Amniotic stem cell (primary cell): Measurements from ENCODE around the gene SIGLEC1.
A peak's percentile ranks its signal among the peaks of the same experiment; 100 is the strongest.

ENCODE experiments used
- DNase-seq: peaks from one replicate; lab custom pipeline; 2025; lab: John Stamatoyannopoulos, UW

SIGLEC1 gene

DNA sequence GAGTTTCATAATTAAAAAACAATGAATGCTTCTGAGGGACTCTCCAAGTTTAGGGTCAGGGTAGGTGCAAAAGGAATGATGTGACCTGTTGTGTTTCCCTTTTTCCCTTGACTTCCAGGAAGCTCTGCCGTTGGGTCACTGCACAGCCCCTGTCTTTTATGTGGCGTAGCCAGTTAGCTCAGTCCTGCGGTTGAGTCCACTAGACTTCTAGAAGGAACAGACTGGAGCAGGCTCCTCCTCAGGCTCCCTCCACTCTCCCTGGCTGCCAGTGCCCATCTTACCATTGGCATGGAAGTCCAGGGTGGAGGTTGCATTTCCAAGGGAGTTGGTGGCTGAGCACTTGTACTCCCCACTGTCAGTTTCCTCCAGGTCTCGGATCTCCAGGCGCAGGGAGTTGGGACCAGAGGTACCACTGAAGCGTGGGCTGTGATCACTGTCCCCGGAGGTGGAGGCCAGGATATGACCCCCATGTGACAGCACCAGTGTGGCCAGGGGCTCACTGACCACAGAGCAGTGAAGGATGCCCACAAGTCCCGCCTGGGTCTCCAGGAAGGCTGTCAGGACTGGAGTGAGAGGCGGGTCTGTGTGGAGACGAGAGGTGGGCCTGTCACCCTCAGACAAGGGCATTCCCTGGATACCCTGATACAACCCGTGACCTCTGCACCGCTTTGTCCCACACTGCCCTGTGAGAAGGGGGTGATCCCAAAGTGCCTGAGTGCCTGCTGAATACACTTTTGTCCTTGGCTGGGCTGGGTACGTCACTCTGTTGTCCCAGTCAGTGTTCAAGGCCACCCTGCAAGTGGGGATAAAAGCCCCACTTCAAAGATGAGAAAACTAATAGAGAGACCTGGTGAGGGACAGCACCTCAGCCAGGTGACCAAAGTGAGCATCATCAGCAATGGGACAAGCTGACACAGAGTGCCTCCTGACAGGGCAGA is 11.1 kb downstream of the SIGLEC1 start:
- no peak for DNase-seq

DNA sequence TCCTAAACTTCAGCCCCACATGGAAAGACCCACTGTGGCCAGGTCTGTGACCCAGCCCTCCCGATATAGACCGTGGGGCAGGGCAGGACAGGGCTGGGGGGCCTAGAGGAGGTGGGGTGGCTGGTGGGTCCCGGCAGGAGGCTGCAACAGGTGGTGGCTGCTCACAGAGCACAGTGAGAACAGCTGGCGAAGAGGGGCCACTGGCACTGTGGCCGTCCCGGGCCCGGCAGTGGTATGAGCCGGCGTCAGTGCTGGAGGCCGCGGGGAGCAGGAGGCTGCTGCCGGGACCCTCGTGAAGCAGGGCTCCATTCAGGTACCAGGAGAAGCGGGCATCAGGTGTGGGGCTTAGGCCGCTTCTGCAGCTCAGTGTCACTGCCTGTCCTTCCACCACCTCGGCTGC is 13.4 kb downstream of the SIGLEC1 start:
- DNase-seq = no peak

GRCh38 chr20:3698591-3699001 is 13.8 kb downstream of the SIGLEC1 start:
- DNase-seq = no peak

GRCh38 chr20:3697588-3698305 is 14.7 kb downstream of the SIGLEC1 start:
- no peak for DNase-seq

DNA sequence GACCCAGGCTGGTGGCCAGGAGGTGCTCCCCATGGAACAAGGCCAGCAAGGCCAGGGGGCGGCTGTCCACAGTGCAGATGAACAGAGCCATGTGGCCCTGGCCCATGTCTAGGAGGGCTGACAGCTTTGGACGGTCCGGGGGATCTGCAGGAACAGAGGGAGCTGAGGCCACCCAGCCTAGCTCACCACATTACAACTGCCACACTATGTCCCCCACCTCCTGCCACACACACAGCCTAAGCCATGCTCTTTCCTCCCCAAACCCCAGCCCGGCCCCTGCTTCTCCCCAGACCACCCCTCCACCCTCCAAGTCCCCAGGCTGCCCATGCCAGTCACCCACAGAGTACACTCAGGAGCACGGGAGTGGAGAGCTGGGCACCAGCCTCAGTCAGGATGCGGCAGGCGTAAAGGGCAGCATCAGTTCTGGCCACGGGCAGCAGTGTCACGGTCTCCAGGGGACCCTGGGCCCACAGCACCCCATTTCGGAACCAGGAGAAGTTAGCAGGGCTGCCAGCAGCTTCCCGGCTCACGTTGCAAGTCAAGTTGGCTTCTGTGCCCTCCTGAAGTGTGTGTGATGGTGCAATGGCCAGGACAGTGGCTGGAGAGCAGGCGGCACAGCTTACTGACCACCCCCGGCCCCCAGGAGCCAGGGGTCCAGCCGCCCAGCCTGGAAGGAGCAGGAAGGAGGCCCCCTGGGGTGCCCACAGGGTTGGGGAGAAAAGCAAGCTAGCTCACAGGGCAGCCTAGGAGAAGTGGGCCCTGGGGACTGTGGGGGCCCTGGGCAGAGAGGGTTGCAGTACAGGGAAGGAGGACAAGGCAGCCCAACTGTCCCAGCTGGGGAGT is 15.4 kb downstream of the SIGLEC1 start:
- no peak for DNase-seq

- no peak for DNase-seq
Observed at GRCh38 chr20:3696200-3696599, 16.2 kb downstream of the SIGLEC1 start.

DNA sequence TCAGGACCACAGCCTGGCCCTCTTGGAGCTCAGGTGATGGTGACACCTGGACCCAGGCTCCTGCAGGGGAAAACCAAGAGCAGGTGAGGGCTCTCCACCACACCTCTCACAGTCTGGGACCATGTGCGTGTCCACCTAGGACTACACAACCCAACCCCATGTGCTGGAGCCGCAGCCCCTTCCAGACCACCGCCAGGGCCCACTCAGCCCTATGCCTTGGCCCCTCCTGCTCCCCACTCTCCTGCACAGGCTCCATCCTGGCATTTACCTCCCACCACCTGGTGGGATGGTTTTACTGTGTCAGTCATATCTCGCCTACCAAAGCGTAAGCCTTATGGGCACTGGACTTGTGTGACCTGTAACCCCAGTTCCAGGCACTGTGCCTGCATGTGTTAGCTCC is 17.5 kb downstream of the SIGLEC1 start:
- no peak for DNase-seq

- DNase-seq = no peak
Observed at GRCh38 chr20:3693376-3693775, 19.0 kb downstream of the SIGLEC1 start.

- no peak for DNase-seq
Observed at GRCh38 chr20:3692706-3693294, 19.6 kb downstream of the SIGLEC1 start.

DNA sequence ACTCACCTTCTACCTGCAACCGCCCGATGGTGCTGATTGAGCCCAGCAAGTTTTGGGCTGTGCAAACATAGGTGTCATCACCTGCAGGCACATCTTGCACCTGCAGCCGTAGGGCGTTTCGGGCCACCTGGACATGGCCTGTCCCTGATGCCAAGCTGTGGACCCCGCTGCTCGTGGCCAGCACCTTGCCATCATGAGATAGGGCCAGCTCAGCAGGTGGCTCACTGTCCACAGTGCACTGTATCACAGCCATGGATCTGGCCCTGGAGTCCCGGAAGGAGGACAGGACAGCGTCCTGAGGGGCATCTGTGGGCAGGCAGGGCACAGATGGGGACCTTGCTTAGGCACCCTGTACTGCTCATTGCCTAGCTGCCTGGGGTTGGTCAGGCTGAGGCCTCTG is 20.5 kb downstream of the SIGLEC1 start:
- DNase-seq = no peak

DNA sequence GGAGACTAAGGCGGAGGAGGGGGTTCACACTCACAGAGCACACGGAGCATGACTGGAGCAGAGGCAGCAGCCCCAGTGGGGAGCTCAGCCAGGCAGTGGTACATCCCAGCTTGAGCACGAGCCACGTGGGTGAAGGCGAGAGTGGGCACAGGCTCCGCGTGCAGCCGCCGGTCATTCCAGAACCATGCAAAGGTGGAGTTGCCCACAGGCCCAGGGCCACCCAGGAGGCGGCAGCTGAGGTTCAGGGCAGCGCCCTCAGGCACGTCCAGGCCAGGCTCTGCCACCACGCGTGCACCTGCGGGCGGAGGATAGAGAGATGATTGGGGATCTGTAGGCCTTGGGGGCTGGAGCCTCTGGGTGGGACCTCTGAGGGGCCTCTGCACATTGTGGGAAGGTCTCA is 21.1 kb downstream of the SIGLEC1 start:
- DNase-seq = no peak

DNA sequence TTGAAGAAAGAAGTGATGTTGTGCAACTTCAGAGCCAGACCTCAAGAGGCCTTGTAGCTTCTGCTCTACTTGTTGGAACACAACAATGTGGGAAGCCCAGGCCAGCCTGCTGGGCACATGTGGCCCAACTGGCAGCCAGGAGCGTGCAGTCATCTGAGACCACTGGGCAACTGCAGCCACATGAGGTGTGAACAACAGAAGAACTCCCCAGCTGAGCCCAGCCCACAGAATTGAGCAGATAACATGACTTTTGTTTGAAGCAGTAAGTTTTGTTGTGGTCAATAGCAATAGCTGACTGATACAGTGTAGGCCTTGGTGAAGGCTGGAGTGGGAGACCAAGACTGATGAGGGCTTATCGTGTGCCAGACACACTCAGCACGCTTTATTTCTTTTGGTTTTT is 22.0 kb downstream of the SIGLEC1 start:
- DNase-seq = no peak

DNA sequence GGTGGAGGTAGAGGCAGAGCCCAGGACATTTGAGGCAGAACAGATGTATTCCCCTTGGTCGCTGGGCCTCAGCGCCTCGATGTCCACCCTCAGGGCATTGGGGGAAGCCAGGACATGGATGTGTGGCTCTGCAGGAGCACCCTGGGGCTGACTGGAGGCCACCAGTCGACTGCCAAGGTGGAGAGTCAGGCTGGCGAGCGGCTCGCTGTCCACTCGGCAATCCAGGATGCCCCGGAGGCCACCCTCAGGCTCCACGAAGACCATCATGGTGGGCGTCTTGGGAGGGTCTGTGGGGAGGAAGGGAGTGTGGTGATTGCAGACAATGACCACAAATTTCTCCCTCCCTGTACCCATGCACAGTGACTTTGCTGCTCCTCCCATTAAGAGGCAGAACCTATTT is 22.4 kb downstream of the SIGLEC1 start:
- DNase-seq = no peak

DNA sequence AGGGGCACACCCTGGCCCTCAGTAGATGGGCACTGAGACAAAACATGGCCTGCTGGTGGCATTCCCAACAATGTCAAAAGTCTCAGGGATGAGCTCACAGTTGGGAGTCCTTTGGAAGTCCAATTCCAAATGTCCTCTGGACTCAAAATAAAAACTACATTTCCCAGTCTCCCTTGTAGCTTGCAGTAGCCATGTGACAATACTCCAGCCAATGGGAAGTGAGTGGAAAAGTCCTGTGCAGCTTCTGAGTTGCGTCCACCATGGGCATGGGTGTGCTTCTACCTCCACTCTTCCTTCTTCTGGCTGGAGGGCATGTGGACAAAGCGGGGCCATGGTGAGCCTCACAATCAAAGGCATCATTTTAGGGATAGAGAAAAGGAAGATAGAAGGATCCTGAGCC is 24.7 kb downstream of the SIGLEC1 start:
- DNase-seq = peak; percentile 12

DNA sequence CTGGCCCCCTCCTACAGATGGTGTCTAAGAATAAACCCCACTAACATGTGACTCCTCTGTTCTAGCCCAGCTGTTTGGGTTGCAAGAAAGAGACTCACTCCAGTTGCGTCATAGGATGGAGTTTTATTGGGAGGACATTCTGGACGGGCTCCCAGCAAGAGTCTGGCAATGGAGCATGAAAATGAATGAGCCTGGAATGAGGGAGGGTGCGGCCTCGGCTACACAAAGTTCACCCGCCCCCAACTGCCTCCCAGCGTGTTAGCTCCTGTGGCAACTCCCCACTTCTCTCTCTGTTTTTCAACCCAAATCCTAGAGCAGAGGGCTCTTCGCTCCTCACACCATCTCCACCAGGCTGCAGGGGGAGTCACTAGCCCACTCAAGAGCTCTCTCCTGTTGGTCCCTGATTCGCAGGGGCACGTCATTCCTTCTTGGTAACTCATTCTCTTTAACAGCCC is 25.5 kb downstream of the SIGLEC1 start:
- peak; percentile 69 for DNase-seq

DNA sequence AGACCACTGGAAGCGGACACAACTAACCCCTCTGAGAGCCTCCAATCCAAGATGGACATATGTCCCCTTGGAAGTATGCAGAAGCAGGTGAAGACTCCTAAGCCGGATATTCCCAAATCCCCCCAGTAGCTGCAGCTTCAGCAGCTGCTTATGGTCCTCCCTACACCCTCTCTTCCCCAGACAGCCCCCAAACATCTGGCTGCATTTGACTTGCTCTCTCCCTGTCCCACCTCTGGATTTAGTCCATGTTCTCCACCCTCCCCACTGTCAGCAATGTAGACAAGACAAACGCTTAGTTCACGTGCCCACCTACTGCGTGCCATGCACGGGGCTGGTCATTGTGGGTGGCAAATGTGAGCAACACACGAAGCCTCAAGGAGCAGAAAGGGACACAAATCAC is 26.0 kb downstream of the SIGLEC1 start:
- DNase-seq = no peak

- DNase-seq = no peak
Observed at GRCh38 chr20:3685341-3685740, 27.1 kb downstream of the SIGLEC1 start.

GRCh38 chr20:3681931-3682781 is 30.2 kb downstream of the SIGLEC1 start, which contains the start of gene ADAM33:
Gene ADAM33 (minus strand): TSS chr20:3682010. CDS start chr20:3682004, 6 bp downstream.
- DNase-seq = no peak

GRCh38 chr20:3681352-3681930 is 31.0 kb downstream of the SIGLEC1 start:
- DNase-seq = no peak

- no peak for DNase-seq
Observed at GRCh38 chr20:3680701-3681351, 31.6 kb downstream of the SIGLEC1 start.
